22Rv1 (cell line): ENCODE data around the gene RPS10.

ENCODE experiments used
- ZFX ChIP-seq: fragments of 450-650 bp; IDR thresholded peaks from 2 replicates; pipeline ENCODE4 v1.6.1; 2017; ENCODE audit warnings: antibody characterized with exemption, borderline replicate concordance
- TF ChIP-seq, protein P1 (sequence below): fragments of 450-650 bp; IDR thresholded peaks from 2 replicates; pipeline ENCODE4 v1.5.1; 2017; ENCODE audit warnings: mild to moderate bottlenecking

DNA sequence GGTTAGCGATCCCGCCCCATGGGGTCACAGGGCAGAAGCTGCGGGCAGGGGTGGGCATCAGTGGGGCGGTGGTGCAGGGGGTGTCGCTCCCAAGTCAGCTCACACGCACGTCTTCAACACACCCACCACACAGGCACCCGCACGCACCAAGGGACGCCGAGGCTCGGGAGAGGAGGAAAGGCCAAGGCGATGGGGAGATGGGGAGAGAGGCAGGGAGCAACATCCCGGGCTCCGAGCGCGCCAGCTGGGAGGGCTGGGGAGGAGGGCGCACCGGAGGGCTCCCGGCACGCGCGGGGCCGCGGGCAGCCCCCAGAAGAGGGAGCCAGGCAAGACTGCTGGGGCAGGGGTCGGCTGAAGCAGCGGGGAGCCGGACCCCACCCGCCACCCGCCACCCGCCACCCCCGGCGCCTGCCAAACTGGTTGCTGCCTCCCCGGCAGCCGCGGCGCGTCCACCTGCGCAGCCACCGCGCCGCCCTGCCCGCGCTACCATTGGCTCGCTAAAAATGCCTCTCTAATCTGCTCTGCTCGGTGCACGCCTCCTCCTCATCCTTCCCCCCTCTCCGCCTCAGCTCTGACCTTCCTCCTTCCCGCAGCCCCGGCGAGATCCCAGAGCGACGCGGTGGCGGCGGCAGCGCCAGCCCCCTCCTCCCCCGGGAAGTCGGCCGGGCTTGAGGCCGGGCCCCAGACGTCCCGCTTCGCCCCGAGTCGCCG, 39.8 kb upstream of the RPS10 start, which contains the start of gene PACSIN1:
- TF ChIP-seq, protein P1, sequence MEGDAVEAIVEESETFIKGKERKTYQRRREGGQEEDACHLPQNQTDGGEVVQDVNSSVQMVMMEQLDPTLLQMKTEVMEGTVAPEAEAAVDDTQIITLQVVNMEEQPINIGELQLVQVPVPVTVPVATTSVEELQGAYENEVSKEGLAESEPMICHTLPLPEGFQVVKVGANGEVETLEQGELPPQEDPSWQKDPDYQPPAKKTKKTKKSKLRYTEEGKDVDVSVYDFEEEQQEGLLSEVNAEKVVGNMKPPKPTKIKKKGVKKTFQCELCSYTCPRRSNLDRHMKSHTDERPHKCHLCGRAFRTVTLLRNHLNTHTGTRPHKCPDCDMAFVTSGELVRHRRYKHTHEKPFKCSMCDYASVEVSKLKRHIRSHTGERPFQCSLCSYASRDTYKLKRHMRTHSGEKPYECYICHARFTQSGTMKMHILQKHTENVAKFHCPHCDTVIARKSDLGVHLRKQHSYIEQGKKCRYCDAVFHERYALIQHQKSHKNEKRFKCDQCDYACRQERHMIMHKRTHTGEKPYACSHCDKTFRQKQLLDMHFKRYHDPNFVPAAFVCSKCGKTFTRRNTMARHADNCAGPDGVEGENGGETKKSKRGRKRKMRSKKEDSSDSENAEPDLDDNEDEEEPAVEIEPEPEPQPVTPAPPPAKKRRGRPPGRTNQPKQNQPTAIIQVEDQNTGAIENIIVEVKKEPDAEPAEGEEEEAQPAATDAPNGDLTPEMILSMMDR: no peak
- TF ChIP-seq ZFX: no peak
